T-helper 2 cell treated with Interferon-gamma antibody and Interleukin-4, amounts not matched to agents 5 μg/mL and 100 μg/mL, for 36 hours (primary cell): ENCODE results near the gene CNTROB.
A peak's percentile ranks its signal among the peaks of the same experiment; 100 is the strongest.

Experiments
- DNase-seq: peaks from one replicate; pipeline ENCODE4 v3.0.0; 2021; ENCODE audit warnings: low spot score
- H3K27ac Mint-ChIP-seq: one replicate; pipeline ENCODE4 v1.8.0; 2021; ENCODE audit warnings: mild to moderate bottlenecking, mixed read lengths
- H3K27me3 Mint-ChIP-seq: one replicate; pipeline ENCODE4 v1.8.0; 2021; ENCODE audit warnings: low read depth, mixed read lengths
- H3K36me3 Mint-ChIP-seq: one replicate; pipeline ENCODE4 v1.8.0; 2021; ENCODE audit warnings: low read depth, mixed read lengths
- H3K4me1 Mint-ChIP-seq: one replicate; pipeline ENCODE4 v1.8.0; 2021; ENCODE audit warnings: low read depth, mixed read lengths
- H3K4me3 Mint-ChIP-seq: one replicate; pipeline ENCODE4 v1.8.0; 2022; ENCODE audit warnings: mild to moderate bottlenecking, moderate library complexity, mixed read lengths
- H3K9me3 Mint-ChIP-seq: one replicate; pipeline ENCODE4 v1.8.0; 2021; ENCODE audit warnings: mixed read lengths

The CNTROB gene, protein sequence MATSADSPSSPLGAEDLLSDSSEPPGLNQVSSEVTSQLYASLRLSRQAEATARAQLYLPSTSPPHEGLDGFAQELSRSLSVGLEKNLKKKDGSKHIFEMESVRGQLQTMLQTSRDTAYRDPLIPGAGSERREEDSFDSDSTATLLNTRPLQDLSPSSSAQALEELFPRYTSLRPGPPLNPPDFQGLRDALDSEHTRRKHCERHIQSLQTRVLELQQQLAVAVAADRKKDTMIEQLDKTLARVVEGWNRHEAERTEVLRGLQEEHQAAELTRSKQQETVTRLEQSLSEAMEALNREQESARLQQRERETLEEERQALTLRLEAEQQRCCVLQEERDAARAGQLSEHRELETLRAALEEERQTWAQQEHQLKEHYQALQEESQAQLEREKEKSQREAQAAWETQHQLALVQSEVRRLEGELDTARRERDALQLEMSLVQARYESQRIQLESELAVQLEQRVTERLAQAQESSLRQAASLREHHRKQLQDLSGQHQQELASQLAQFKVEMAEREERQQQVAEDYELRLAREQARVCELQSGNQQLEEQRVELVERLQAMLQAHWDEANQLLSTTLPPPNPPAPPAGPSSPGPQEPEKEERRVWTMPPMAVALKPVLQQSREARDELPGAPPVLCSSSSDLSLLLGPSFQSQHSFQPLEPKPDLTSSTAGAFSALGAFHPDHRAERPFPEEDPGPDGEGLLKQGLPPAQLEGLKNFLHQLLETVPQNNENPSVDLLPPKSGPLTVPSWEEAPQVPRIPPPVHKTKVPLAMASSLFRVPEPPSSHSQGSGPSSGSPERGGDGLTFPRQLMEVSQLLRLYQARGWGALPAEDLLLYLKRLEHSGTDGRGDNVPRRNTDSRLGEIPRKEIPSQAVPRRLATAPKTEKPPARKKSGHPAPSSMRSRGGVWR

DNA sequence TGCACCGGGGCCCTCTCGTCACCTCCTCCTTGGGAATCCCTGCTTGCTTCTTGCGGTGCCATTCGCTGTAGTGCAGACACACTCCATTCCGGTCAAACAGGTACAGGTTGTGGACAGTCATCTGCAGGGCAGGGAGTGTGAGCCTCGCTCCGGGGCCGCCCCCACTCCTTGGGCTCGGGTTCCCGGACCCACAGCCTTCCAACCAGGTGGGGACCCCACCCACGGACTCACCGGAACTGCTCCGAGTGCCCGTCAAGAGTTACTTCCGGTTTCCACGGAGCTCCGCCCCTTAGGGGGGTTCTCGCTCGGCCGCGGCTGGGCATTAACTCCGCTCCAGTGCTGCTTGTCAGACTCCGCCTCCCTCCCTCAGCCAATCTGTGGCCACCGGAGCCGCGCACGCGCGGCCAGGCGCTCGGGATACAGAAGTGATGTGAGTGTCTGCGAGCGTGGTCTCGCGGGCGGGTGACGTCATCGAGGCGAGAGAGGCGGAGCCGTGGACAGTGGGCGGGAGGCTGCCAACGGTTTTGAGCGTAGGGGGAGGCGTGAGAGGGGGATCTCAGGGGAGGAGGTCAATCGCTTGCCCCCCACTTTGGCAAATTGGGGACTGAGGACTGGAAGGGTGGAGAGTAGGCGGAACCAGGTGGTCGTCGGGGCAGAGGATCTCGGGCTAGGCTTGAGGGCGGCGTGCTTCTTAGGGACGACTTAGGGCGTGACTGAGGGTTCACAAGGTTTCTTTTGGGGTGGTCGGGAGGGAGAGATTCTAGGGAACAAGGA is at the start of gene CNTROB, which contains the start of gene TRAPPC1:
Gene CNTROB, plus strand, starts transcription at position 498 of the 774 bp plus-strand sequence. CDS start 874 bp downstream, outside the sequence.
Gene TRAPPC1, minus strand, starts transcription at position 238 of the 774 bp plus-strand sequence. Its CDS starts 117 bp downstream, at position 121.
- H3K27ac Mint-ChIP-seq: peak within 1 kb of the TSS; percentile 99
- peaks cover 37% of the 10 kb centered on the region for H3K4me1 Mint-ChIP-seq
- H3K9me3 Mint-ChIP-seq: no peaks in the 10 kb centered on the region
- H3K4me3 Mint-ChIP-seq: peak within 1 kb of the TSS; percentile 97
- no peaks in the 10 kb centered on the region for H3K27me3 Mint-ChIP-seq
- DNase-seq: peak; percentile 100
- H3K36me3 Mint-ChIP-seq: peaks cover 32% of the 10 kb centered on the region

DNA sequence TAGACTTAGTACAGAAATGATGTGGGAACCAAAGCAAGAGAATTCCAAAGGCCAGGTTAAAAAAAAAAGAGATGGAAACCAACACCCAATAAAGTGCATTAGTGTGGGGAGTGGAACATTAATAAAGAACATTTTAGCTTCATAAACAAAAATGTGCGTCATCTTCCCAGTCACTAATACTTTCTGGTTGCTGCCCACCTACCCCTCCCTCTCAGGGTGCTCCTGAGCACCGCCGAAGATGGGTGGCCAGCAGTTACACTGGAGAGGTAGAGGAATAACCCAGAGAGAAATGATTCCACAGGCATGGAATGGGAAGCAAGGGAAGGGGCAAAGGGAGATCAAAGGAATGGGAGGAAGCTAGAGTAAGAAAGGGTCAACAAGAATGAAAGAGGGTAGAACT is 49.4 kb upstream of the CNTROB start:
- Mint-ChIP-seq H3K27me3 (no peaks in the 10 kb centered on the region), H3K9me3 (no peaks in the 10 kb centered on the region), H3K36me3 (peaks cover 6% of the 10 kb centered on the region), H3K27ac (no peak overlapping the region), H3K4me1 (peaks cover 5% of the 10 kb centered on the region), H3K4me3 (no peak overlapping the region)
- DNase-seq: no peak

DNA sequence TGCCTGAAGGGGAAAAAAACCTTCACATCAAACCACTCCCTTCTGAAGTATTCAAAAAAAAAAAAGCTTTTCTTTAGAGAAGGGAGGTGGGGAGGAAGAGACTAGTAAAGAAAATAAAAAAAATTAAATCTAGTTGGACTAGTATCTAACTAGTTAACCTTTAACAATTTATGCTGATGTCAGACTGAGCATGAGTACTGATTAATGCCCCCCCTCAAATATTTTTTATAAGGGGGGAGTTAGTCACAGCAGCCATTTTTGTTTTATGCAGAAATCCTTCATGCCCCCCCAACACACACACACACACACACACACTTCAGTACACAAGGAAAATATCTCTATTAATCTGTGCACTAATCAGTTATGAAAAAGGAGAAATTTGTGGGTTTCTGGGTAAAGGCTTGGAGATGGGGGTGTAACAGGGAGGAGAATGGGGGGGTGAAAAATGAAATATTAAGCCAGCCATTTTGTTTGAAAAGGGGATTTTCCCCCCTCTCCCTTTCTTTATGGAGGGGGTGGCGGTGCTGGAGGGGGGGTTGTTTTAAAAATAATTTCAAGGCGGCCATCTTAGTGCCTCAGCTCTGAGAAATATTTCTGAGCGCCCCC is 48.1 kb upstream of the CNTROB start:
- H3K27ac Mint-ChIP-seq: peak overlapping the region; percentile 88
- no peaks in the 10 kb centered on the region for H3K27me3 Mint-ChIP-seq
- no peaks in the 10 kb centered on the region for H3K9me3 Mint-ChIP-seq
- H3K4me1 Mint-ChIP-seq: peaks cover 5% of the 10 kb centered on the region
- H3K36me3 Mint-ChIP-seq: peaks cover 6% of the 10 kb centered on the region
- H3K4me3 Mint-ChIP-seq: no peak overlapping the region
- no peak for DNase-seq

DNA sequence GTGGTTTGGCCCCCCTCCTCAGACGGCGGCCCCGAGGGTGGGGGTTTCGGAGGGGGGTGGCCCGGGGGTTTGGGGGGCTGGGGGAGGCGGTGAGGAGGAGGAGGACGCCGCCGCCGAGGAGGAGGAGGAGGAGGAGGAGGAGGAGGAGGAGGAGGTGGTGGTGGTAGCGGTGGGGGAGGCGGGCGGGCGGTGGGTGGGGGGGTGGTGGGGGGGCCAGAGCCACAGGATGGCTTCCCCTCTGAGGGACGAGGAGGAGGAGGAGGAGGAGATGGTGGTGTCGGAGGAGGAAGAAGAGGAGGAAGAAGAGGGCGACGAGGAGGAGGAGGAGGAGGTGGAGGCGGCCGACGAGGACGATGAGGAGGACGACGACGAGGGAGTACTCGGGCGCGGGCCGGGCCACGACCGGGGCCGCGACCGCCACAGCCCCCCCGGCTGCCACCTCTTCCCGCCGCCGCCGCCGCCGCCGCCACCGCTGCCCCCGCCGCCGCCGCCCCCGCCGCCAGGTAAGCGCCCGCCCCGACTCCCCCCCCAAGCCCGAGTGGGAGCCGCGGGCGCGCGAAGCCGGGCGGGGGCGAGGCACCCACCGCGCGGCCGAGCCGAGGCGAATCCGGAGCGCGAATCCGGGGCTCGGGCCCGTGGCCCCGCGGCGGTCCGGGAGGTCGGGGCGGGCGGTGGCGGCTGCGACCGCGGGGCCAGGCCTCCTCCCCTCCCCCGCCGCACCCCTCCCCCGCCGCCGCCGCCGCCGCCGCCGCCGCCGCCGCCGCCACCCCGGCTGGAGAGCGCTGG is 47.2 kb upstream of the CNTROB start:
- no peaks in the 10 kb centered on the region for H3K9me3 Mint-ChIP-seq
- H3K4me3 Mint-ChIP-seq: peak overlapping the region; percentile 65
- DNase-seq: peak; percentile 30
- H3K27ac Mint-ChIP-seq: peak overlapping the region; percentile 93
- H3K4me1 Mint-ChIP-seq: peaks cover 8% of the 10 kb centered on the region
- H3K27me3 Mint-ChIP-seq: no peaks in the 10 kb centered on the region
- peaks cover 11% of the 10 kb centered on the region for H3K36me3 Mint-ChIP-seq

DNA sequence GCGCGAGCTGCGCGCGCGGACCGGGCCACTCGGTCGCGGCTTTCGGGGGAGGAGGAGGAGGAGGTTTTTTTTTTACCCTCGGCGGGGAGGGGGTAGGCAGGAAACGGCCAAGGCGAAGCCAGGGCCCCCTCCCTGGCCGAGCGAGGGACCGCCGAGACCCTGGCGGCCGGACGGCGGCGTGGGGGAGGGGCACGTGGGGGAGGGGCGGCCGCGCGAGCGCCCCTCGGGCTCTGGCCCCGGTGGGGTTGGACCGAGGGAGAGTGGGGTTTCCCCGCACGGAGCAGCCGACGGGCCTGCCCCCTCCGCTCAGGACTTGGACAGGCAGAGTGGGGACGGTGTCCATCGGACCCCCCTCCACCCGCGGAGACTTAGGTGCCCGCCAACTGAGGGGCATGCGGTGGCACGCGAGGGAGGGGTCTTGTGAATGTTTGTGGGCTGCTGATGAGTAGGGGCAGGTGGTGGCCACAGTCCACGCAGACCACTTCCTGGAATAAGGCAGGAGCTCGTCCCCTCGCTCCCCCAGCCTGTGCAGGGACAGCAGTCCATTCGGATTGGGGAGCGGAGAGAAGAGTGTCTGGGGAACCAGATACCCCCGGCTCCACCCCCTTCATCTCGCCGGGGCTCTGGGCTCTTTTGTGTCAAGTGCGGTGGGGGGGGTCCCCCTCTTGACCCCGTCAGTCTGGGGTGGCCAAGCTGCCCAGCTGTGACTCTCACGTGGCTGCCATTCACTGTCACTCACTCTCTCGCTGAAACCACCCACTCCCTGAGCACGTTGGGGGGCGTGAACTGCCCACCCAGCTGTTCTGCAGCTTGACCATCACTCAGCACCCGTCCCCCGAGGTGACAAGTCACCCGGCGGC is 46.4 kb upstream of the CNTROB start:
- no peak overlapping the region for H3K27ac Mint-ChIP-seq
- no peak overlapping the region for H3K4me3 Mint-ChIP-seq
- peaks cover 18% of the 10 kb centered on the region for H3K36me3 Mint-ChIP-seq
- H3K9me3 Mint-ChIP-seq: no peaks in the 10 kb centered on the region
- no peaks in the 10 kb centered on the region for H3K27me3 Mint-ChIP-seq
- H3K4me1 Mint-ChIP-seq: peaks cover 11% of the 10 kb centered on the region
- peak; percentile 44 for DNase-seq

DNA sequence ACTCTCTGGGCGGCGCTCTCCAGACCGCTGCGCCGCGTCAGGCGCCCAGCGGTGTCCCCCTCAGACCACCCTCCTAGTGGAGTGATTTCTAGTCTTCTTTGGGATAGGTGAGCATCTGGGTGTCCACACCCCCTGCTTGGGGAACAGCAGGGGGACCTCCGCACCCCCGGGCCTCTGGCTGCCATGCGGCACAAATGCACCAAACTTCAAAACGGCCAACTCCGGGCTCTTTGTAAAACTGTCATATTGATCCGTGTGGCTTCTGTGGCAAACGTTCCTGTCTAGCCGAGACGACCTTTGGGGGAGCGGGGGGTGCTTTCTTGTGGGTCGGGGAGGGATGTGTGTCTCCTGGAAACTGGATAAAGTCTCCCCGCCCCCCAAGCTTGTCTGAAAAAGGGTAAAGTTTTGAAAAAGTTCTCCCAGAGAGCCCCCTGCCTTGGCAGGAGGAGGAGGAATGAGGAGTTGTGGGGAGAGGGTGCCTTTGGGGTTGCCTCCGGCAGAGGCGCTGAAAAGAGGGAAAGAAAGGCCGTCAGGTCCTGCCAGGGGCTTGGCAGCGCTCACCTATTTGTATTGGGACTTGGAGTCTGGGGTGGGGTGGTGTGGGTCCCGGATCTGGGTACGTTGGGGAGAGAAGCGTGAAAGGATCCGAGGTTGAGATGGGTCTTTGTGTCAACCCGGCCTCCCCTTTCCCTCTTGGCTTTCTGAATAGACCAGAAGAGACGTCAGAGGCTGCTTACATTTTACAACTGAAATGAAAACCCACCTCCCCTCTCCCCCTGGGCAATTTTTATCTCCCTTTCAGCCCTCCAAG is 45.6 kb upstream of the CNTROB start:
- Mint-ChIP-seq H3K4me3 (no peak overlapping the region), H3K4me1 (peaks cover 13% of the 10 kb centered on the region), H3K27me3 (no peaks in the 10 kb centered on the region), H3K36me3 (peaks cover 26% of the 10 kb centered on the region), H3K9me3 (no peaks in the 10 kb centered on the region), H3K27ac (no peak overlapping the region)
- peak; percentile 45 for DNase-seq

DNA sequence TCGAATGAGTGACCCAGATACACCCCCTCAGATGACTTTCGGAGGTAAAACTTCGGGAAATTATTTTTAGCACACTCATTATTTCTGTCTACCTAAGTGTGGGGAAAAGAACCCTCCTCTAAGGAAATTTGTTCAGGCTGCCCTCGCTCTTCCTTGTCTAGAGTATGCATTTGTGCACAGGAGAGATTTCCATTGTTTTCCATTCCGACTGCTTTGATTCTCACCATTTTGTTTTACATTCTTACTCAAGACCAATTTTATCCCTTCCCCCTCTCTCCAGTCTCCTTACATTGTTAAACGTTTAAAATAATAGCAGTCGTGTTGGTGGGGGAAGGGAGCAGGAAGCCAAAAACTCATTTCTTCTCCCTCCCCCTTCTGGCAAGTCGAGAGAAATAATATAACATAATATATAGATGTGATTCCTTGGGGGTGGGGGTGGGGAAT is 44.9 kb upstream of the CNTROB start:
- no peak for DNase-seq
- Mint-ChIP-seq H3K4me3 (no peak overlapping the region), H3K27me3 (no peaks in the 10 kb centered on the region), H3K4me1 (peaks cover 13% of the 10 kb centered on the region), H3K27ac (no peak overlapping the region), H3K9me3 (no peaks in the 10 kb centered on the region), H3K36me3 (peaks cover 29% of the 10 kb centered on the region)

DNA sequence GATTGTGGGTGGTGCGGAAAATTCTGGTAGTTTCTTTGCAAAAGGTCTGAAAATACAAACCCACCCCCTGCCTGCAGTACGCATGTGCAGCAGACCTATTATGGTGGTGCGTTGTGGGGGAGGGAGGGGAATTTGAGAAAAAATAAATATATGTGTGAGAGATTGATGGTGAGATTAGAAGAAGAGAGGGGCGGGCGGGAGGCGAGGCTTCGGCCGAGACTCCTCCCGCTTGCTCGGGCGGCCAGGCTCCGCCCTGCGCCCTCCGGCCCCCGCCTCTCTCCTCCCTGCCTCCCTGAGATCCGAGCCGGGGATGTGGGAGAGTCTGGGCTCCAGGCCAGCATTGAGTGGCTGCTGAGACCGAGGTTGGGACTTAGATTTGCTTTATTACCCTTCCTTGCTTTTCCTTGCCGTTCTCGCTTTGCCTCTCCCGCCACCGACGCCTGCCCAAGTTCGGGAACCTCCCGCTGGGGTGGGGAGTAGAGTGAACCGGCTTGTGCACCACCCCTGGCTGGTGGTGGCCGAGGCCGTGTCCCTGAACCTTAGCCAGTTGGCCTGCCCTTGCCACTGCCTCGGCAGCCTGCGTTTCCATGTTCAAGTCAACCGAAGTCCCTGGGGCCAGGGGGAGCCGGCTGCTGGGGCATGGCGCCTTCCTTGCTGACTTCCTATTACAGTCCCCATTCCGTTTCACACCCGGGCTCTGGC is 44.4 kb upstream of the CNTROB start:
- Mint-ChIP-seq H3K27ac (no peak overlapping the region), H3K27me3 (no peaks in the 10 kb centered on the region), H3K4me3 (no peak overlapping the region), H3K9me3 (no peaks in the 10 kb centered on the region), H3K36me3 (peaks cover 31% of the 10 kb centered on the region), H3K4me1 (peaks cover 13% of the 10 kb centered on the region)
- peak; percentile 90 for DNase-seq

DNA sequence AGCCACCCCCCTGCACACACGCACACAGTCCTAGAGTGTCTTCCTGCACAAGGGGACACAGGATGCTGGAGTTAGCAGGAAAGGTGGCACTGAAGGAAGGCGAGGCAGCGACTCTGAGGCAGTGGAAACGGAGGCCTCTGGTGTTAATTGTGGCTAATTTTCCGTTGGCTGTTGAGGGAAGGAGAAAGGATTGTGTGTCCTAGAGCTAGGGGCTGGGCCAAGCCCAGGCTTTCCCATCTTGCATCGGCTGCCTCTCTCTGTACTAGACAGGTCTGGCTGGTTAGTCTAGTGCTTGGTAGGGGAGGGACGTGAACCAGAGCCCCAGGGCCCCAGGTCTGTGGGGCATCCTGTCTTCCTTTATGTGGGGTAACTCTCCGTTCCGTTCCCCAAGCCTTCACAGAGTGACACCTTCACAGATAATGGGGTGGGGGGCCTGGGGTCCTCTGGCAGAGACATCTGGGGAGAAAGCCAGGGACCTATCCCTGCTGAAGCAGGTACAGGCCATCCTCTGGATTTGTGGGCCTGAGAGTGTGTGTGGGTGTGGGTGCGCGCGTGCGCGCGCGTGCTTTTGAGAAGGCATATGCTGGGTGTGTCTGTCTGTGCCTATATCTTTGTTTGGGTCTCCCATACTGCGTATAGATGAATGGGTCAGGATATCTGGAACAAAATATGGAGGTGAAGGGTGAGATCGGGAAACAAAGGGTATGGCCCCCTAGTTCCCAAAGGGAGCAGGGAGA is 43.7 kb upstream of the CNTROB start, which contains the start of gene CHD3:
Gene CHD3, plus strand, starts transcription at position 606 of the 737 bp plus-strand sequence. CDS start 212 bp downstream, outside the sequence.
- H3K4me3 Mint-ChIP-seq: no peak within 1 kb of the TSS
- DNase-seq: peak; percentile 69
- H3K36me3 Mint-ChIP-seq: peaks cover 35% of the 10 kb centered on the region
- H3K27me3 Mint-ChIP-seq: no peaks in the 10 kb centered on the region
- peaks cover 13% of the 10 kb centered on the region for H3K4me1 Mint-ChIP-seq
- H3K9me3 Mint-ChIP-seq: no peaks in the 10 kb centered on the region
- no peak within 1 kb of the TSS for H3K27ac Mint-ChIP-seq

DNA sequence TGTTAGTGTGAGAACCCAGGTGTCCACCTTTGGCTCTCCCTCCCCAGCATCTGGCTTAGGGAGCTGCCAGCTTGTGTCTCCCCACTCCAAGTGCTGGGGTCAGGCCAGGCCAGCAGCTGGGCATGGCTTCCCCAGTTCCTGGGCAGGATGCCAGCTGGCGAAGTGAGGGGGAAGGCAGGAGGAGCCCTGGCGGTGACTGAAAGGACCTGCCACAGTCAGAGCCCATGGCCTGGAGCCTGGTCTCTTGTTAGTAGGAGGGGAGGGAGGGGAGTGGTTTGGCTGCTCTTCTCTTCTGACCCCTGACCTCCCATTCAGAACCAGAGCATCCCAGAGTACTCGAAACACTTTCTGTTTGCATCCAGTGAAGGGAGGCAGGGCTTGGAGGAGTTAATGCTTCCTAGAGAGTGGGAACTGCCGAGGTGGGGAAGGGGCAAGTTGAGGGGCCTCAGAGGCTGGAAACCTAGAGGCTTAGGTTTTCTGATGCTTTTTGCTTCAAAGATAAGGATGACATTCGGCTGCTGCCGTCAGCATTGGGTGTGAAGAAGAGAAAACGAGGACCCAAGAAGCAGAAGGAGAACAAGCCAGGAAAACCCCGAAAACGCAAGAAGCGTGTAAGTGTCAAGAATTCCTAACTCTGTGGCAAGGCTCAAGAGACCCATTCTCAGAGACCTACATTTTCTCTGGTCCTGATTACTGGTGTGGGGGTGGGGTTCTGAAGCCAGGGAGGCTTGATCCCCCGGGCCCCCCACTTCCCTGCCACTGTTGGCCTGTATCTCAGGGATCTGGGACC is 42.6 kb upstream of the CNTROB start:
- peaks cover 13% of the 10 kb centered on the region for H3K4me1 Mint-ChIP-seq
- DNase-seq: no peak
- H3K27me3 Mint-ChIP-seq: no peaks in the 10 kb centered on the region
- no peaks in the 10 kb centered on the region for H3K9me3 Mint-ChIP-seq
- no peak overlapping the region for H3K4me3 Mint-ChIP-seq
- peaks cover 45% of the 10 kb centered on the region for H3K36me3 Mint-ChIP-seq
- H3K27ac Mint-ChIP-seq: no peak overlapping the region
